A204.1 (cell line): ENCODE results near the gene ADGRG7.
"Not testable (repeated sequence)": the region's sequence is repeated elsewhere in the genome, so short reads cannot be mapped to it uniquely, and the experiment has no call there.

Experiments used
- FAIRE-seq: peaks from 2 replicates; lab custom pipeline; 2012; peaks lifted over from hg19 to GRCh38; lab: Jason Lieb, UNC

ADGRG7 gene

DNA sequence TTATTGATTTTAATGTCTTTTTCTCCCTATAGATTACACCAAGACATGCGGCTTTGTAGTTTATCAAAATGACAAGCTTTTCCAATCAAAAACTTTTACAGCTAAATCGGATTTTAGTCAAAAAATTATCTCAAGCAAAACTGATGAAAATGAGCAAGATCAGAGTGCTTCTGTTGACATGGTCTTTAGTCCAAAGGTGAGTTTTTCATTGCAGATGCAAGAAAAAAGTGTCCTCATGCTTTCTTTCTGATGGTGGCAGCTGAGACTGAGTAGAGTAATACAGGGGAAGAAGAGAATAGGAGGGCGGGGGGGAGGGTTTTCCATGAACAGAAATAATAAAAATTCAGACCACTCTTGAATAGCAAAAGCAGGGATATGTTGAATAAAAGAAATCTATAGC lies 36.5 kb downstream of the ADGRG7 start:
- no peak for FAIRE-seq

DNA sequence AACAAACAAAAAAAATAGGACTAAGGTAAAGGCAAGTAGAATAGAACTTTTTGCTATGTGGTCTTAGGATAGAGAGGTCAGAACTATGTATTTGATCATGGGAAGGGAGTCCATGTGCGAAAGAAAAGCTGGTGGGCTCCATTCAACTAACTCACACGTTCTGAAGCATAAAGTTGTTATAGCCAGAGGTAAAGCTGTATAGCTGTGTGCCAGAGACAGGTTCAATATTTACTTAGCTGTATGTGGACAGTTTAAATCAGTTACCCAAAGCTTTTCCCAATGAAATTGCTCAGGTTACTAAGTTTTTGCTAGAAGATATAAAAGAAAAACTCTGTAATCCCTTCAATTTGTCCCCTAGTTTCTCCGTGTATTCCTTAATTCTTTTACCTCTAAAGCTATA lies 37.8 kb downstream of the ADGRG7 start:
- FAIRE-seq = no peak

- no peak for FAIRE-seq
Measured at GRCh38 chr3:100647657-100648056, 38.3 kb downstream of the ADGRG7 start.

- no peak for FAIRE-seq
Measured at GRCh38 chr3:100650651-100651619, 41.5 kb downstream of the ADGRG7 start.

DNA sequence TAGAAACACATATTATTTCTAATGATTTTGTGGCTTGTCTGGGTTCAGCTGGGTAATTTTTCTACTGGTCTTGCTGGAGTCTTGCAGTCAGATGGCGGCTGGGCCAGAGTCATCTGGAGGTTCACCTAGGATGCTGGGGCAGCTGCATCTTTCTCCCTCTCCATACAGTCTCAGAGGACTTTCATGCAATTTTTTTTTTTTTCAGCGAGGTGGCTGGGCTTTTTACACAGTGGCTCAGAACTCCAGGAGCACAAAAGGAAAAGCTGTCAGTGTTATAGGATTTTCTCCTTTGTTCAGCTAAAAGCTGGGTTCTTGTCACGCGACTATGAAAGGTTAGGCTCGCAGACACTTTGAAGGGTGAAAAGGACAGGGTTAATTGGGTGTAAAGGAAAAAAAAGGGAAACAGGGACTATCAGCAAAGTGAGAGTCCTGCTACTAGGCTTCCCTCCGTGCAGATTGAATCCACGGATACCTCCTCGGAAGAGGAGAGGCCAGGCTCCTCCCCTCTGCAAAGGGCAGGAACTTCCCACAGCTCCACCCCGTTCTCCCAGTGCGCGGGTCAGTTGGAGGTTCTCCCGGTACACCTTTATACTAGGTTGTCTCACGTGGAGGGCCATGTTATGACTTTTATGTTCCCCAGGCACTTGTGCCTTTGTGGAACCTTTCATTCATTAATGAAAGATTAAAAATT lies 44.3 kb downstream of the ADGRG7 start:
- FAIRE-seq = no peak

DNA sequence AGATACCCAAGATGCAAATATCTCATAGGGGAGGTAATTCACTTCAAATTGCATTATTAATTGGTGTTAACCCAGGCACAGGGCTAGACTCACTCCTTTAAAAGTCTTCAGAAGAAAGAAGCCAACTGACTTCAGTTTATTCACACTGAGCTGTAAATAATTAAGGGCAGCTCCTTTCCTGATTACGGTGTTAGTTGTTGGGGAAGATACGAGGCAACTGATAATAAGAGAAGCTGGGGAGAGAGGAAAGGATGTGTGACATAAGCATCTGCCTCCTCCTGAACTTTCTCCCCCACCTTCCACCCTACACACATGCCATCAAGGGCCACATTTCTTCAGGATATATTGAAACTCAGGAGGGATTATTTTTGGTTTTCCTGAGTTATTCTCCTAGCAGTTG lies 47.5 kb downstream of the ADGRG7 start:
- FAIRE-seq = no peak

DNA sequence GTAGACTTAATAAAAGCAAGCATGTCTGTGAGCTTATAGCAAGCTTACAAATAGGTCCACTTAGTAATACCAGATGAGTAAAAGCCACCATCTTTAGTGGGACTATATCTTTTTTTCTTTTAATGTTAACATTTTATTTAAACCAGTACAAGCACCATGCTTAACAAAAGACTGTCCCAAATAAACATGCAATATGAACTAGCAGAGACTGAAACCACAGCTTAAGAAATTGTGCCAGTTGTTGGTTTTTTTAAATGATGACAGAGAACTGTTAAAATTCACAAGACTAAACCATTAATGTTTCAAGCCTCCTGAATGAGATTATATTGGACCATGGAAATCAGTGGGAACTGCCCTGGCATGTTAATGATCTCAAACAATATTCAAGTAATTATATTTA lies 51.9 kb downstream of the ADGRG7 start:
- not testable (repeated sequence) for FAIRE-seq

DNA sequence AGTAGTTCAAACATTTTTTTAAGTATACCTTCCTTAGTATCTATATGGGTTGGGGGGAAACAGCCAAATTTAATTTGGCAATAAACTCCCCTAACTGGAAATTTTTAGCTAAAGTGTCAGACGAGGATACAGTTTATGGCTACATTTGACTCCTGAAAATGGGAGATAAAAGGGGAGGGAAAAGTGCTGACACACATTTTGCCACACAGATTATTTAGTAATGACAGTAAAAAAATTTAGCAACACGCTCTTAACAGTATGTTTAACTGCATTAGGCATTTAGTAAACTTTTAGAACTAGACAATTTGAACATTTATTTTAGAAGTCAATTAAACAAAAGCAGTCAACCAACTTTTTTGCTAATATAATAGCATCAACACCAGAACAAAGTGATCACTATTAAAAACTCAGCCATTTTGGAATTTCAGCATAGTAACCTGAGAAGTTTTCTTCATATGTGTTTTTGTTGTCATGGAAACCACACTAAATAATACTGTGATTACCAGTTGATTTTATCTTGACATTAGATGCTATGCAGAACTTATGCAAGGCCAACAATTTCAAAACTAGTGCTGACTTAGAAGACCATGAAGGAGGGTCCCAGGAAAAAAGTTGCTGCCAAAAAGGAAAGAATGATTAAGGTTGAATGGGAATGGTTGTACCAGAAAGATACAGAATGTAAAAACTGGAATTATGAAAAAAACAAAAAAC lies 52.9 kb downstream of the ADGRG7 start:
- FAIRE-seq = no peak

- no peak for FAIRE-seq
Measured at GRCh38 chr3:100665230-100665629, 55.8 kb downstream of the ADGRG7 start.

GRCh38 chr3:100666699-100667098 lies 57.3 kb downstream of the ADGRG7 start:
- FAIRE-seq = not testable (repeated sequence)

- FAIRE-seq = not testable (repeated sequence)
Measured at GRCh38 chr3:100667316-100667715, 57.9 kb downstream of the ADGRG7 start.

GRCh38 chr3:100670995-100671394 lies 61.6 kb downstream of the ADGRG7 start:
- not testable (repeated sequence) for FAIRE-seq

DNA sequence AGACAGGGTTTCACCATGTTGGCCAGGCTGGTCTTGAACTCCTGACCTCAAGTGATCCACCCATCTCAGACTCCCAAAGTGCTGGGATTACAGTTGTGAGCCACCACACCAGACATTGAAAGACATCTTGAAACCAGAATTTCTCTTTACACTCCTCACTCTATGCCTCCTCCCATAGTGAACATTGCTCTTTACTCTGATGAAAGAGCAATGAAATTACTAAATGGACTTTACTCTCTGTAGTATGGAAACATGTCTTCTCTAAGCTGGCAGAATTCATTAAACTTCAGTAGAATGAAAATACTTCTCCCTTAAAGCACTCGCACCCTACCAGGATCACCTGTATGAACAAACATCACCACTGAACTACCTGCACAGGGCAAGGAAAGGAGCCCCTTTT lies 72.1 kb downstream of the ADGRG7 start:
- no peak for FAIRE-seq

GRCh38 chr3:100682056-100682853 lies 72.9 kb downstream of the ADGRG7 start:
- FAIRE-seq = no peak

DNA sequence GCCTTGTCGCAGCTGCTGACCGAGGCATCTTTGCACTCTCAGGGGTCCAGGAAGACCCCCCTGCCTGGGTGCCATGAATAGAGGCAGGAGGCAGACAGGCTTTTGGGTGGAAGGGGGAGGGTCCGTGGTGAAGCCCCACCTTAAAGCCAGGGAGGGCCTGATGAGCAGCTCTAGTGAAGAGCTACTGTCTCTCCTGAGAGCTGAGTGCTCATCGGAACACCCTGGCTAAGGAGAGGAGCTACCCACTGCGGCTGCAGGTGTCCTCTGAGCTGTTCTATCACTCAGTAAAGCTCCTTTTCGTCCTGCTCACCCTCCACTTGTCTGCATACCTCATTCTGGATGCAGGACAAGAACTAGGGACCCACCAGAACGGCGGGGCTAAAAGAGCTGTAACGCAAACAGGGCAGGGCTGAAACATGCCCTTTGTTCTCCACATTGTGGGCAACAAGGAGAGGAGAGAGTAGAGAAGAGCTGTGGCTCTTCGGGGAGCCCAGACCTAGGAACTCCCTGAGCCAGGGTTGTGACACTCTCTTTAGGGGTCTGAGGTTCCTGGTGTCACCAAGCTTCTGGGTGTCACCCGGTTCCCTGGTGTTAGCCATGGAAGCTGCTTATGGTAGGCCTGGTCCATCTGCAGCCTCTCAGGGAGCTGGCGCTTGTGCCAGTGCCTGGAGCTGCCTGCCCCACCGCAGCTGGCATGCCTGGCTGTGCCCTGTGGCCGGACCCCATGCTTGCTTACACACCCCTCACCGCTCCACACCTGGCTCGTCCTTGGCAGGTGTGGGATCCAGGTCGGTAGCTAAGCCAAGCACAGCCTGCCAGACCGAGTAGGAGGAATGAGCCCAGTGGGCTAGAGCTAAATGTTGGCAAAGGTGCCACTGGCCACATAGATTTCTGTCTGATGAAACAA lies 73.7 kb downstream of the ADGRG7 start:
- no peak for FAIRE-seq

GRCh38 chr3:100693225-100693624 lies 83.8 kb downstream of the ADGRG7 start:
- FAIRE-seq = no peak

DNA sequence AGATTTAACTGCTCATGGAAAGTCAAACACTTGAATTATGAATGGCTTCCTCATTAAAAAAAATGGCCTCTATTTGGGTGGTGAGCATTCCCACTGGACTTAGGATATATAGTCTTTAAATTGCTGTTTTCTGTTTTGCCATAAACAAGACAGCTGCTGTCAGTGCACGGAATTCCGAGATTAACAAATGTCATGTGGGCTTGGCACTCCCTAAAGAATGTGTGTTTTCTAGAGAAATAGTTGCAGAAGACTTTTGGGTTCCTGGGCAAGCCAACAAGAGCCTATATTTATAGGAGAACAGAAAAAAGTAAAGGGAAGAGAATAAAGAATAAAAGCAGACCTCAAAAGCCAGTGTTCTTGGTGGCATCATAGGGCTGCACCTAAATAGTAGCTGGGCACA lies 86.3 kb downstream of the ADGRG7 start:
- FAIRE-seq = no peak

DNA sequence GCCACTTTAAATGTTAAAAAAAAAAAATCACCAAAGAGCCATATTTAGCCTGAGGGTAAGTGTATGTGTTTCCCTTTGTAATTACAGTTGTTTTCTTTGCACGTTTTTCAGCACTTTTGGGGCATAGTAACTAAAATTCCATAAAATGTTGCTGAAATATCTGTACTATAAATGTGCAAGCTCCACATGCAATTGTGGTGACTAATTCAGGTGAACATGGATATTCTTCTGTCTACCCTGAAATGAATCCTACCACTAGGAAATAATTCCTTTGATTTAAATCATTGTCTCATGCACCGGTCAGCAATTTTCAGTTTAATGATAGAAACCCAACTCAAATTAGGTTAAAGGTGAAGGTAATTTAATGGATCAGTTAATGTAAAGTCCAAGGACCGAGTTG lies 86.8 kb downstream of the ADGRG7 start:
- FAIRE-seq = no peak

DNA sequence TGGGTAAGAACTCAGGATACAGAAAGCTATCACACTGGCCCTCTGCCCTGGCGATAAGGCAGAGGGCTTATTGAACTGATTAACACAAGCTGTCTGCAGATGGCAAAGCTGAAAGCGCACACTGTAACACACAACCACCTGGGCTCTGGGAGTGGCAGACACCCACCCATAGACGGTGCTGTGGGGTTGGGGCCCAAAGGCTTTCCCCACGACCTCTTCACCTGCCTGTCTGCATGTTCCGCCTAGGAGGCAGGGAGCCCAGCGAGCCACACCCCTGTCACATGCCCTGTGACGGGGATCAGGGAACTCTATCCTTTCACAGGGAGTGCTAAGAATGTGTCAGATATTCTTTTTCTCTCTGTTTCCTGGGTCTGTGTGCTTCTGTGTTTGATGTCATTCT lies 87.8 kb downstream of the ADGRG7 start:
- FAIRE-seq = no peak

GRCh38 chr3:100697723-100698285 lies 88.4 kb downstream of the ADGRG7 start:
- no peak for FAIRE-seq

DNA sequence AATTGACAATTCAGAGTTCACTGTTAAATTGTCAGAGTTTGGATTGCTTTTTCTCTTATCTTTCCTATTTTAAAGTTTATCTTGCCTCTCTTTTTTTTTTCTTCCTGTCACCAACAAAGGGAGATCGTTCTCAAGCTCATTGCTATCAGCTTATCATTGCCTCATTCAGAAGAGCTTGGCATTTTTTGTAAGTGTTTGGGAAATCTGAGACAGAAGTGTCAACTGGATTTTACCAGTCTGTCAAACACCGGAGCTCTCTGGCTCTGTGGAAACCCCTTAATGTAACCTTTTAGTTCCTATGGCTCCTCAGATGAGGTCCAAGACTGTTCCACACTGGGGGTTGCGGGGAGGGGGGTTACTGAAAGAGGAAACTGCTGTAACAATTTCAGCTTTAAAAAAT lies 89.3 kb downstream of the ADGRG7 start:
- no peak for FAIRE-seq
